HG03342 (cell line): ENCODE data around the gene PRR33.

ENCODE experiments used
- ATAC-seq: cut with Tn5 transposase; IDR thresholded peaks from one replicate; pipeline ENCODE4 v1.9.1; 2021; ENCODE audit warnings: mild to moderate bottlenecking, moderate library complexity; ENCODE audit not compliant: unreplicated experiment

PRR33 gene

DNA sequence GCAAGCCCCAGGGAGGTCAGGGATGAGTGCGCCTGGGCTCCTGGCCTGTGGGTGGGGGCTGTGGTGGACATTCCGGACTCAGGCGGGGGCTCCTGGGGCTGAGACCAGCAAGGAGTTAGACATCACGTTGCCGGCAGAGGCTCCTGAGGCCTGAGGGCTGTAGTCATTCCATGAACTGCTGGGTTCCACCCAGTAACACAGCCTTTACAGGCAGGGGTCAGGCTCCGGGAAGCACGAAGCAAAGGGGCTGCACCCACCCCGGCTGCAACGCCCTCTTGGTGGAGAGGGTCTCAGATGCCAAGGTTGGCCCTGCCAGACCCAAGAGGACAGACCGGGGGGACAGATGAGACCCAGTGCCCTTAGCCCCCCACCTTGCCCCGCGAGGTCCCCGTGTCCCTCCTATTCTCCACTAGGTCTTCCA is 36.8 kb upstream of the PRR33 start:
- ATAC-seq: no peak

DNA sequence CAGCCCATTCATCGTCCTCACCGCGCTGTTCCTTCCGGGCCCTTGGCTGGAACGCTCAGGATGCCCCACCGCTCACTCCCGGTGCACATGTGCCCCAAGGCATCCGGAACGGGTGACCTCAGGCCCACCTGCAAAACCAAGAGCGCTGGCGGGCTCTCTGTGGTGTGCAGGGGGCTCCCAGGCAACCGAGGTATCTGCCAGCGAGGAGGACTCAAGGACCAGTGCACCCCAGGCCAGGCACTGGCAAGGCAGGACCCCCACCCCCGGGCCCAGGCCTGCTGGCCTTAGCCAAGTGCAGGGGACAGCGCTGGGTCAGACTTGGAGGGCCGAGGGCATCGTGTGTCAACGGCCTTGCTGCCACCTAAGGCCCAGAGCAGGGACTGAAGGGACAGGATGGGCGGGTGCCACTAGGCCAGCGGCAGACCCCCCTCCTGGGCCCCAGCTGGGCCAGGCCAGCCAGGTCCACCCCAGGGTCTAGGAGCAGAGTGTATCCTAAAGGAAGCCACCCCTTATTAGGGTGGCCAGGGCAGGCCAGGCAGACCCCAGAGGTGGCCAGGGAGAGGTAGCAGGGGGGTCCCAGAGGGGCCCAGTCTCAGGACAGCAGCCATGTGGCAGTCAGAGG is 36.3 kb upstream of the PRR33 start:
- ATAC-seq: no peak

DNA sequence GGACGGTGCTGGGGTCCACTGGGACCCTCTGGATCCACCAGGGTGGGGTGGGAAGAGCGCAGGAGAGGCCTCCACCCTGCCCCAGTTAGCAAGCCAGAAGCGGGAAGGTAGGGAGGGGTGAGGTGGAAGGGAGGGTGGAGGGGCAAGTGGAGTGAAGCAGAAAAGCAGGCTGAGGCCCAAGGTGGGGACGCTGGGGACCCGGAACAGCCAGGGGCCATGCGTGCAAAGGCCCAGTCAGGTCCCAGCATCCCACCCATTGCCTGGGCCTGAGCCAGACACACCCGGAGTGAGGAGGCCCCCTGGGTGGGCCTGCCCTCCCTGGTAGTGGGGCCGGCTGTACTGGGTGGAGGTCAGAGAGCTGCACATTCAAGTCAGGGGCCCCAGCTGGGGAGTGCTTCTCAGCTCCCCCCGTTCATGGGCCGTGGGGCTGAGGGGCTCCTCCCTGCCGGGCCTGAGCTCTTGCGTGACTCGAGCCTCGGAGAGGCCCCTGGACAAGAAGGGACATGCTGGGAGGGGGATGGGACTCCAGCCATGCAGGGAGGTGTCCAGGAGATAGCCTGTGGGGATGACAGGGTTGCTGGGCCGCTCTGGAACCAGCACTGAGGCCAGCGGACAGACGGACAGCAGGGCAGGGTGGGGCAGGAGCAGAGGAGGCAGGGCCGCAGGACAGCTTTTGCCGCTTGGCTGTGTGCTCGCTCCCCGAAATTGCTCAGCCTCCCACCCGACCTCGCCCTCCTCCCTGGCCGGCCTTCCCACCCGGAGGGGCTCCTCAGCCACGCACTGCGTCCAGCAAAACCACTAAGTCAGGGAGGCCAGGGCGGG is 35.5 kb upstream of the PRR33 start:
- ATAC-seq: no peak

DNA sequence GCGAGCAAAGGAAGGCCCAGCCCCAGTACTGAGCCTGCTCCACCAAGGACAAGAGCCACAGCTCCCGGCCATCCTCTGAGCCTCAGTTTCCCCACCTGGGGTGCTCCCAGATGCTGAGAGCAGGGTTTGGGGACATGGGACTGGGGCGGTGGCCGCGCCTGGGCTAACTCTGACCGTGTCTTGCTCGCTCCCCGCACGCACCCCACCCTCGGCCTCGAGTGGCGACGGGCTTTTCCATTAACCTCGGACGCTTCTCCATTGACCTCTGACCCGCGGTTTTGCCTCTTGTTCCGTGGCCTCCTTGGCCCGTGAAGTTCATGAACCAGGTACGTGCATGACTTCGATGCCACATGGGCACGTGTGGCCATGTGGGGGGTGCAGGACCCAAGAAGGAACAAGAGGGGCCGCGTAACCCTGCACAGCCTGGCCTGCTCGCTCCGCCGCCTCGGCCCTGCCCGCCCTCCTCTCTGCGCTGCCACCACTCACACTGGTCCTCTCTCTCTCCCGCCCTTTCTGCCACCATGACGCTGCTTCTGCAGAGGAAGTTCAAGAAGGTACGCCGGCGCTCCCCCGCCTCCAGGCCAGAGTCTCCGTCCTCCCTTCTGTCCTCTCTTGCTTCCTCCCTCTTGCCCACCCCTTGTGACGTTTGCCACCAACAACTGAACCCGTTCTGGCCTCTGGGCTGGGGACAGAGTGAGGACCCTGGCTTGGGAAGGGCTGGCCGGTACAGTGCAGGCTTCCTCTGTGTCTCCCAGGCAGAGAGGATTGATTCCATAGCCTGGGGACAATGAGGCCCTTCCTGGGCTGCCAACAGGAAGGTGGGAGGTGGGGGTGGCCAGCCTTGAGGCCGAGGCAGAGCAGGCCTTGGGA is 34.7 kb upstream of the PRR33 start:
- no peak for ATAC-seq

DNA sequence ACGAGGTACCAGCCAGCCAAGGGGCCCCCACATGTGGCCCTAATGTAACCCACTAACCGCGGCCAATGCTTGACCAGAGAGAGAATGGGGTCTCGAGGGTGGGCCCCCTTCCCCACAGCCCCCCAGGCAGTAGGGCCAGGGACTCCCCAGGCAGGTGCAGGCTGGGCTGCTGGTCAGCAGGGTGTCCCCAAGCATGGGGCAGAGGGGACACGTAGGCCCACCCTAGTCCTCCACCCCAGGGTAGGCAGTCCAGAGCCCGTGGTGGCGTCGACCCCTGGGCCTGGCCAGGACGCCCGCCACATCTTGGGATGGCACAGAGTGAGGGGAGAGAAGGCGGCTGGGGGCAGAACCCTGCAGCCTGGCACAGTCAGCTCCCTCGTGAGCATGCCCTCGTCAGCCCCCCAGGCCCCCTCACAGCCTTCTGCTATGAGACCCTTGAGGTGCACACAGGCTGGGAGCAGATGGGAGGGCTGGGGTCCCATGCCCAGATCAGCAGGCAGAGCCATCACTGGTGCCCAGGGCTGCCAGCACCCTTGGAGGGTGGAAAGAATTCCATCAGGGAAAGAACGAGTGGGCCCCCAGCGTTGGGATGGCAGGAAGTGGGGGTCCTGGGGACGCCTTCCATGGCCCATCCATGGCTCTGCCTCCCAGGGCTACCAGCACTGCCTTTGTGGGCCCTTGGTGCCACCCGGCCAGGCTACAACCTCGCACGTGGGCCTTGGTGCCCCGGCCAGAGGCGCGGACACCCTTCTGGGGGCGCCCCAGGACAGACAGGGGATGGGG is 33.9 kb upstream of the PRR33 start:
- no peak for ATAC-seq

DNA sequence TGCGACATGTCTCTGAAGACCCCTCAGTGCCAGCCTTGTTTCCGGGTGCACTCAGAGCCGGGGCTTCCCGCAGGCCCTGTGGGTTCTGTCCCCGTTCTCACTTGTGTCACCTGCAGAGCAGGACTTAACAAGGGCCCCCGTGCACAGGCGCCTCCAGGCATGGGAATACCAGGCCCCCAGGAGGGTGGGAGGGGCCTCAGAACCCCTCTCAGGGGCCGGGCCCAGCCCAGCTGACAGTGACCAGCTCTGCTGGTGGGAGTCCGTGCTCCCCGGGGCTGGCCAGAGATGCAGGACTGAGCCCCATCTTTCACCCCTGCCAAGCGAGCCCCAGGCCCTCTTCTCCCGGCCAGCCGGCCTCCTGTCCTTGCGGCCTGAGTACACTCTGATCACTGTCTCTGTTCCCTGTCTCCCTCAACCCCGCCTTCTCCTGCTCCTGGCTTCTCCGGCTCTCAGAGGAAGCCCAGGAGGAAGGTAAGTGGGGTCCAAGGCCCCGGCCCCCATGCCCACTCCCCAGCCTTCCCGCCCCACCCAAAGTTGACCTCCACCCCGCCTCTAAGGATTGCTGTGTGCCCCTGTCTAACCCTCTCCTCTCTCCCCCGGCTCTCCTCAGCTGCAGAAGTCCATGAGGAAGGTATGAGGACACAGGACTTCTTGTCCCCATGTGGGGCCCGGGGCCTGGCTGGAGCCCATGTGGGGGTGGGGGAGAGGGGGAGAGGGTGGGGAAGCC is 33.1 kb upstream of the PRR33 start:
- no peak for ATAC-seq

DNA sequence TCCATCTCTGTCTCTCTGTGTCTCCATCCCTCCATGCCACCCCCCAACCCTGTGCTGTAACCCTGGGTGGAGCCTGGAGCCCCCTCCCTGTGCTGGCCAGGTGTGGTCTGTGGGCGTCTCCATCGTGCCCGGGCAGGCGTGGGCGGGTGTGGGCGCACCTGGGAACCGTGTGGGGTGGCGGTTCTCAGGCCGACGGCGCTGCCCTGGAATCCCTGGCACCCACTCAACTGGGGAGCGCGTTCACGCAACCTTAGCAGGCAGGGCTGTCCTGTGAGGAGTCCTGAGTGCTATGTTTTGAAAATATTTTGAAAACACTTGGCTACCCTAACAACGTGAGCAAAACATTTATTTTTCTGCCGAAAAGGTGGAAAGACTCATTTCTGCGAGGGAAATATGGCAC is 32.5 kb upstream of the PRR33 start:
- no peak for ATAC-seq

DNA sequence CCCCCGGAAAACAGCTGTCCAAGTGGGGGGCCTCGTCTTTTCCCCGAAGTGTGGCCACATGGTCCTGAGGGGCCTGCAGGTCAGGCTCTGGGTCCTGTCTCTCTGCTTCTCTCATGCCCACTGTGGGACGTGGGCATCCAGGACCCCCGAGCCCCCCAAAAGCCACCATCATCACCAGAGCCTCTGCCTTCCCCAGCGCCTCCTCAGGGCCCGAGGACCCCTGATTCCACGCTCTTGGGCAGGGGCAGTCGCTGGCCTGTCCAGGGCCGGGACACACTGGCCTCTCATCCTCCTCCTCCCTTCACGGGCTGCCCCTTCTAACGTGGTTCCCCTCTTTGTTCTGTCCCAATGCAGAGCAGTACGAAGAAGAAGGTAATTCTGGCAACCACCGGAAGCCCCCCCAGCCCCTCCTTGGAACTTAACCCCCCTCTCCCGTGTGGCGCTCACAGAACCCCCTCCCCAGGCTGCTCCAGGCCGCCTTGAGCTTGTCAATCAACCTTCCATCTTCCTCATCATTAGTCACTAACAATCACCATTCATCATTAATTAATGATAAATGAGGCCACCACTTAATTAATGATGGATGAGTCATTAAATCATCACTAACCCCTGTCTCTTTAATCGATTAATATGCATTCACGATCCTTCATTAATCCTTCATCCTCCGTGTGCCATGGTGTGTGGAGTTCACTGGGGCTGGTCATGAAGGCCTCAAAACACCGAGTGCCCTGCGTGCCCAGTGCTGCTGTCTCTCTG is 31.7 kb upstream of the PRR33 start:
- no peak for ATAC-seq

DNA sequence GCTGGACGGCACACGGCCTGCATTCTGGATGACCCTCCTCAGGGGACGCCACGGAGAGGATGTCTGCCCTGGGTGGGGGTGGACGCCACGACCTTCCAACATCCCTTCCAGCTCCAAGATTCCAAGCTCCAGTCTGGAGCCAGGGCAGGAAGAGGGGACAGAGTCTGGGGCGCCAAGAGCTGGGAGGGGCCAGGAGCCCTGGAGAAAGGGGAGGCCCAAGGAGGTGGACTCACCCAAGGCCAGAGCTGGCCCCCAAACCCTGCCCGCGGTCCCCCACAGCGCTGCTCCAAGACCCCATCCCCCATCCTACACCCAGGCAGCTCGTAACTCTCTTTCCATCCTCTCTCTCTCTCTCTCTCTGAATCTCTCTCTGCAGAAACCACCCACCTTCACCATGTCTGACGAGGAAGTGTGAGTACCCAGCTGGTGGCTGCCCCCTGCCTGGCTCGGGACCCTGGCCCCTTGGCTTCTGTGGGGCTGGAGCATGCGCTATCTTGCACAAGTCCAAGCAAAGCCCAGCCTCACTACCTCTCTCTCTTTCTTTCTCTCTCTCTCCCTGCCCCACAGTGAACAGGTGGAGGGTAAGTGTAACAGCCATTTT is 30.9 kb upstream of the PRR33 start:
- no peak for ATAC-seq

DNA sequence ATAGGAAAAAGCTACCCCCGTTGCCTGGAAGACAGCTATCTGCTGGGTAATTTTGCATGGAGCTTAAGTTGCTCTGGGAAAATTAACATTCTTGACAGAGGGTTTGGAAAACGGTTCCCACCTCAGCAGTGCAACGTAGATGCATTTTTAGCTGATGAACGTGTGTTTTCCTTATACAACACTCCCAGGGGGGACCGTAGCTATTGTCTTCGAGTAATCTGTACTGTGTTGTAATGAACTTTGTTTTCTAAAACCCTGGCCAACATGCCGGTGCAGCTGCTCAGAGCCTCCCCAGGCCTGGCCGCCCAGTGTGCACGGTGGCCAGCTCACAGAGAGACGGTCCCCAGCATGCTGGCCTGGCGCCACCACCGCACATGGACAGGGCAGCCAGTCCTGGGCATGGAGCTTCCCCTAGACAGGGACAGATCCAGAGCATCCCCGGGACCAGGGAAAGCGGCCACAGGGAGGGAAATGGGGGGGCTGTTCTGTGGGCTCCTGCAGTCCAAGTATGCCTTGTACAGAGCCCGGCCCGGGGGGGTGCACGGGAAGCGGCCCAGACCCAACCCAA is 30.0 kb upstream of the PRR33 start:
- ATAC-seq: no peak

DNA sequence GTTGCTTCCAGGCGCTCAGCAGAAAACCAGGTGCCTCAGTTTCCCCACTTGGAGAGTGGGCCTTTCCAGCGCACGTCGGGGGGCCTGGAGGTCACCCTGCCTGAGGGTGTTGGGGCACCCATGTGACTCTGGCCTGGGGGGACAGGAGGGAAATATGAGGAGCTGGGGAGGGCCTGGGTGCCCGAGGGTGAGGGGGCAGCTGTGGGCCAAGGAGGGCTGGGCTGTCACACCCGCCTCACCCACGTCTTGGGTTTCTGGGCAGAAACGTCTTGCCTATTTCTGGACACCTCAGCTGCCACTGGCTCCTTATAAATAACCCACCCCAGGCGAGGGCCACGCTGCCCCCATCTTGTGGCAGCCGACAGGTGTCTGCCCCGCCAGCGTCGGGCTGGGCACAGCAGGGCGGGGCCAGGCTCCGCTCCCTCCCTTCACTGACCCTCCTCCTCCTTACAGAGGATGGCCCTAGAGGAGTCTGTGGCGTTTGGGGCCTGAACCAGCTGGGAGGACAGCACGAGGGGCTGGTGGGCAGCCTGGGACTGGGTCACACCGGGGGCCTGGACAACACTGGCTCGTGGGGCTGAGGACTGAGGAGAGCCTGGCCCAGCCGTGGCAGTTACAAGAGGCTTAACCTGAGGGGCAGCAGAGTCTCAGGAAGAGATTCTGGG is 29.3 kb upstream of the PRR33 start:
- no peak for ATAC-seq

DNA sequence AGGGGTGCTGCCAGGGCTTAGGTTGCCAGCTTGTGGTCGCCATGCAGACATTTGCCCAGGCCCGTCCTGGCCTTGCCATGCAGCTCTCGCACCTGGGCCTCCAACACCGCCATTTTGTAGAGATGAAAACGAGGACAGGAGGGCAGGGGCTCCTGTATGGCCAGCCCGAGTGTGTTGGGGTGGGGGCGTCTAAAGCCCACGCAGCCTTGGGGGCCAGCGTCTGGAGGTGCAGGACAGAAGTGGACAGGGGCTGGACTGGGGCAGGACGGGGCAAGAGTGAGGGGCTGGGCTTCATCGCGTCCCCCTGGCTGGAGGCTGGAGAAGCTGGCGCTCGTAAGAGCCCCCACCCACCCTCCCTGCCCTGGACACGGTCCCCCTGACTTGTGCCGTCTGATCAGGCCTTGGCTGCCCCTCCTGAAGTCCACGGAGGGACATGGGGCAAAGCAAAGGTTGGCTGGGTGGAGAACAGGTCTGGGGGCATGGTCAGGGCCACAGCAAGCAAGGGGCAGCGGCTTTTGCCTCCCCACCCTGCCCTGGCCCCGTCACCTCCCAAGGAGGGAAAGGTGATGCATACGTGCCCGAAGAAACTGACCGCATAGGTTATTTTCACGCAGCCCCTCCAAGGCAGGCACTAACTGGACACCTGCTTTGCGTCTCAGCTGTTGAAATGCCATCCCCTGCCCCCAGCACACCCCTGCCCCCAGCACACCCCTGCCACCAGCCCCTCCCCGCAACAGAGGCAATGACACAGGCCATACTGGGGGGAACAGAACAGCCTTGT is 28.6 kb upstream of the PRR33 start:
- no peak for ATAC-seq

DNA sequence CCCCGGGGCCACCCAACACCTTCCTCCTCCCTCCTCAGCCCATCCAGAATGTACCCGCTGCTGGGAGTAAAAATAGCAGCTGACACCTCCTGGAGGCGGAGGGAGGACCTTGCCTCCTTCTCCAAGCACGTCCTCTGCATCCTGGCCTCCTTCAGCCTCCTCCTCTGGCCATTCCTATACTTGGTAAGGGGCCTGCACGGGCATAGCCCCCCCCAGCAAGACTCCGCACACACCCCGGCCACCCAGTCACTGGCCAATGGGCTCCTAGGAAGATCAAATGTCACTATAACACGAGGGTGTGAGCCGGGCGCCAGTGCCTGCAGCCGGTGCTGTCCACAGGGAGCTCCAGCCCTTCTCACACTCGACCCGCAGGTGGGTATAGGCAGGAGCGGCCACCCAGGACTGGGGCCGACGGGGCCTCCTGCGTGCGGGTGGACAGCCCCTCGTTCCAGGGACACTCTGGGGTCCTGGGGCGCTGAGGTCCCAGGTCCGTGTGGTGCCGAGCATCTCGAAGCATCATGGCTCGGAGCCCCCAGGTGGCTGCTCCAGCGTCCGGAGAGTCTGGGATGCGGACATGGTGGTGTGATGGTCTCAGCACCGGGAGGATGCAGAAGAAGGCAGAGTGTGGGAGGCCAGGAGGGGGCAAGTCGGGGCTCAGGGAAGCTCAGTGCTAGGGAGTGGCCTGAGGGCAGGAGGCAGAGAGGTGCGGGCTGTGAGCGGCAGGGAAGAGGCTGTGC is 27.9 kb upstream of the PRR33 start, which contains the start of gene TNNT3:
Gene TNNT3 (plus strand): TSS at position 313 of the 737 bp plus-strand sequence. CDS start 3,172 bp downstream, outside the sequence.
- ATAC-seq: no peak

DNA sequence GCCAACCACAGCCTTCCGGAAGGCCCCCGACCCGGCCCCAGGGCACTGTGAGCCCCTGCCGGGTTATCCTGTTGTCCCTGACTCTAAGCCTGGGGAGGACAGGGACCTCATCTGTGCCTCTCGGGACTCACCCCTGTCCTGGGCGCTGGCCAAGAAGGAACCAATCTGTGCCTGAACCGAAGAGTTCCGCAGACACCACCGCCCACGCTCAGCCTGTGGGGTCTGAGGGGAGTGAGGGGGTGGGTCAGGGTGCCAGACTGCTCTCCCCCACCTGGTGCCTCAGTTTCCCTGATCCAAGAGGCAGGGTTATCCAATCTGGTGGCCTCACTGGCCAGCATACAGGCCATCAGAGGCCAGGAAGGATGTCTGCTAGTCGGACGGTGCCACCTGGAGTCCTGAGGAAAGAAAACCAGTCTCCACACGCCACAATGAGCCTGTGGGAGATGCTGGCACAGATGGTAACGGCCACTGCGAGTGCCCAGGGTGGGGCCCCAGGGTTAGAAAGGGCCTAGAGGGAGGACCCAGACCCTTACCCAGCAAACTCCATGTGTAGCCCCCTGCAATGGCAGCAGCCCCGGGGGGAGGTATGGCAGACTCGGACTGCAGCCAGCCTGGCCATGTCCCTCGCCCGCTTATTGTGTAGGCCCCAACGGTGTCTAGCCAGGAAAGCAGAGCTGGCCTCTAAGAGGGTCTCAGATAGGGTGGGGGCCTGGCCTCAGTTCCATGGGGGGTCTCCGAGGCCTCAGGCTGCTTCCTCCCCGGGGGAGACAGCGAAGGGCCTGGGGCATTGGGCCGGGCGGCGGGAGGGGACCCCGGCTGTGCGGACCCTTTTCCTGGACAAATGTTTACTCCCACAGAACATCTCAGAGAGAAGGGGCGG is 27.0 kb upstream of the PRR33 start:
- no peak for ATAC-seq

DNA sequence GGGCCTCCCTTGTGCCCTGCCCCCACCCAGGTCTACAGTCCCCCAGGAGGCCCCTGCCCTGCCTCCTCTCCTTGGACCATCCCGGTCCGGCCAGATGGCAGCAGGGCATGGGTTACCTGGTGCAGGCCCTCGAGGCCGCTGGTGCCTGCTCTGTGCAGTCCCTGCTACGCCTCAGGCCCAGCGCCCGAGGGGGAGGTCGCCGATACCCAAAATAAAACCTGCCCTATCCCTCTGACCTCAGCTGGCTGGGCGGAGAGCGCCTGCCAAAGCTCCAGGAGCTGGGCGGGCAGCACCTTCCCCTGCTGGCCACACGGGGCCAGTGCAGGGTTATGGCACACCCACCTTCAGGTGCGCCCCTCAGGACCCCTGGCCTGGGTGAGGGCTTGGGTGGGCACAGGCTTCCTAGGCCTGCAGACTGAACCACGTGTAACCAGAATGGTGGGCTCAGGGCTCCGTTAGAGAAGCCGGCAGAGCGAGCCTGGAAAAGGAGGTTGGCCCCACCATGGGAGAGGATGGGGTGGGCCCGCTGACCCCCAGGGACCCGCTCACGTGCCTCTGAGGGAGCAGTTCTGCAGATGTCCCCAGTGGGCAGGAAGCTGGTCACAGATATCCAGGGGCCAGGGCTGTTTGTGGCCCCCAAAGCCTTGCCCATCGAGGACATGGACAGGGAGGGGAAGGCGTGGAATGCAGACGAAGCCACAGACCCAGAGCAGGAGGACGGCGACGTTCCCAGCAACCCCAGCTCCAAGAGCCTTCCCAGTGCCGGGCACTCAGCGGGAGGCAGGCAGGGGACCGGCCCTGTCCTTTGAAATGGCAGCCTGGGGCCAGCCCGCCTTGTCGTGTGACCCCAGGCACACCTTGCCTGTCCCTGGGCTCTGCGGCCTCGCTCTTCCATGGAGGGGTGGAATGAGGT is 26.1 kb upstream of the PRR33 start:
- ATAC-seq: no peak
